Suprapubic skin (tissue), 4 donors: ENCODE results near the gene NAPG.
A peak's percentile ranks its signal among the peaks of the same experiment; 100 is the strongest.

Source experiments
- CTCF ChIP-seq, 2 donors: fragments of 200-600 bp in 1 of 2; fragments of 450-650 bp in 1 of 2; sonication (generic) in 1 of 2; IDR thresholded peaks; one replicate each; pipeline ENCODE4 v1.5.1; 2016 to 2019; ENCODE audit warnings: antibody characterized with exemption in 2 of 2, mild to moderate bottlenecking in 1 of 2, moderate library complexity in 1 of 2
- POLR2A ChIP-seq, 2 donors: fragments of 450-650 bp; IDR thresholded peaks; one replicate each; pipeline ENCODE4 v1.6.1; 2017; ENCODE audit warnings: antibody characterized with exemption in 2 of 2, mild to moderate bottlenecking in 2 of 2, moderate library complexity in 2 of 2
- POLR2AphosphoS5 ChIP-seq, 3 donors: sonication (generic); formaldehyde crosslinking; IDR thresholded peaks; one replicate each; pipeline ENCODE4 v1.6.1; 2017; ENCODE audit warnings: antibody characterized with exemption in 3 of 3

- no peak for TF ChIP-seq CTCF (IDR thresholded peaks at IDR 0.05)
- no peak for TF ChIP-seq POLR2A (IDR thresholded peaks at IDR 0.05)
- TF ChIP-seq POLR2AphosphoS5 (IDR thresholded peaks at IDR 0.05): peak in 1 of 3 donors; percentile 50
Measured at GRCh38 chr18:10515456-10515855, 10.4 kb upstream of the NAPG start.
